Measurements from ENCODE around the gene FABP7.

FABP7 gene

GRCh38 chr6:122792766-122793165, 13.2 kb downstream of the FABP7 start:
- DNase-seq (ENCODE audit: low read depth in 2 of 2, low spot score in 1 of 2): no peak

- no peak for DNase-seq (ENCODE audit: low read depth in 2 of 2, low spot score in 1 of 2)
Measured at GRCh38 chr6:122797537-122797936, 18.0 kb downstream of the FABP7 start.

GRCh38 chr6:122798099-122798641, 18.7 kb downstream of the FABP7 start:
- no peak for DNase-seq (ENCODE audit: low read depth in 2 of 2, low spot score in 1 of 2)

- DNase-seq (ENCODE audit: low read depth in 2 of 2, low spot score in 1 of 2): no peak
Measured at GRCh38 chr6:122799140-122799745, 19.7 kb downstream of the FABP7 start.

- no peak for DNase-seq (ENCODE audit: low read depth in 2 of 2, low spot score in 1 of 2)
Measured at GRCh38 chr6:122799916-122800686, 20.6 kb downstream of the FABP7 start.

GRCh38 chr6:122800906-122801305, 21.4 kb downstream of the FABP7 start:
- DNase-seq (ENCODE audit: low read depth in 2 of 2, low spot score in 1 of 2): no peak

- no peak for DNase-seq (ENCODE audit: low read depth in 2 of 2, low spot score in 1 of 2)
Measured at GRCh38 chr6:122801397-122801796, 21.9 kb downstream of the FABP7 start.

- no peak for DNase-seq (ENCODE audit: low read depth in 2 of 2, low spot score in 1 of 2)
Measured at GRCh38 chr6:122803171-122803661, 23.7 kb downstream of the FABP7 start.

GRCh38 chr6:122804962-122805485, 25.5 kb downstream of the FABP7 start:
- DNase-seq (ENCODE audit: low read depth in 2 of 2, low spot score in 1 of 2): no peak

- DNase-seq (ENCODE audit: low read depth in 2 of 2, low spot score in 1 of 2): no peak
Measured at GRCh38 chr6:122806291-122806690, 26.8 kb downstream of the FABP7 start.

GRCh38 chr6:122808121-122808885, 28.8 kb downstream of the FABP7 start:
- DNase-seq (ENCODE audit: low read depth in 2 of 2, low spot score in 1 of 2): no peak

GRCh38 chr6:122809001-122809400, 29.5 kb downstream of the FABP7 start:
- DNase-seq (ENCODE audit: low read depth in 2 of 2, low spot score in 1 of 2): no peak

- DNase-seq (ENCODE audit: low read depth in 2 of 2, low spot score in 1 of 2): no peak
Measured at GRCh38 chr6:122809691-122810090, 30.2 kb downstream of the FABP7 start.

- no peak for DNase-seq (ENCODE audit: low read depth in 2 of 2, low spot score in 1 of 2)
Measured at GRCh38 chr6:122810189-122810588, 30.7 kb downstream of the FABP7 start.

- DNase-seq (ENCODE audit: low read depth in 2 of 2, low spot score in 1 of 2): no peak
Measured at GRCh38 chr6:122817358-122817757, 37.8 kb downstream of the FABP7 start.

- no peak for DNase-seq (ENCODE audit: low read depth in 2 of 2, low spot score in 1 of 2)
Measured at GRCh38 chr6:122817766-122818165, 38.2 kb downstream of the FABP7 start.

- no peak for DNase-seq (ENCODE audit: low read depth in 2 of 2, low spot score in 1 of 2)
Measured at GRCh38 chr6:122818866-122819265, 39.4 kb downstream of the FABP7 start.

- DNase-seq (ENCODE audit: low read depth in 2 of 2, low spot score in 1 of 2): no peak
Measured at GRCh38 chr6:122821095-122821494, 41.6 kb downstream of the FABP7 start.

- DNase-seq (ENCODE audit: low read depth in 2 of 2, low spot score in 1 of 2): no peak
Measured at GRCh38 chr6:122825163-122825562, 45.6 kb downstream of the FABP7 start.

- DNase-seq (ENCODE audit: low read depth in 2 of 2, low spot score in 1 of 2): no peak
Measured at GRCh38 chr6:122829456-122829855, 49.9 kb downstream of the FABP7 start.

- no peak for DNase-seq (ENCODE audit: low read depth in 2 of 2, low spot score in 1 of 2)
Measured at GRCh38 chr6:122831511-122831910, 52.0 kb downstream of the FABP7 start.

All from stimulated activated CD8-positive, alpha-beta memory T cell treated with anti-CD3 and anti-CD28 coated beads, Interleukin-4, amount 100 ng/mL, for 1 hour (primary cell).